GM10266 (cell line): ENCODE results near the gene EPS8L3.
"Not testable (repeated sequence)": the region's sequence is repeated elsewhere in the genome, so short reads cannot be mapped to it uniquely, and the experiment has no call there.

Experiments used
- DNase-seq: peaks from one replicate; pipeline ENCODE4 v3.0.0; 2012; ENCODE audit errors: extremely low spot score
- CTCF ChIP-seq: IDR thresholded peaks from 2 replicates; pipeline ENCODE4 v1.5.1; 2012; ENCODE audit warnings: mild to moderate bottlenecking, low read depth; ENCODE audit not compliant: control insufficient read depth, insufficient read depth; ENCODE audit errors: missing control alignments

EPS8L3 gene

DNA sequence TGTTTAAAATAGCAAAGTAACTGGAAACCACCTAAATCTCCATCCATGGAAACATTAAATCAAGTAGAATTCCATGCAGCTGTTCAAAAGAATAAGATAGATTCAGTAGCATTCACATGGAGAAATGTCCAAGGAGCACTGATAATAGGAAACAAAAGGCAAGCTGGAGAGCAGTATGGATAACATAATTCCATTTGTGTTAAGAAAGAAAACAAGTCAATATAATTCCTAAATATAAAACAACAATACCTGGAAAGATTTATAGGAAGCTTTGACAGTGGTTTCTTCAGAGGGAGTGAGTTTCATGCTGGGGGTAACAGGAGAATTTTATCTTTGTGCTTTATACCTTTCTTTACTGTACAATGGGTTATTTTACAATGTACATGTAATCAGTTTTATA, 36.6 kb upstream of the EPS8L3 start:
- no peak for TF ChIP-seq CTCF
- DNase-seq: no peak

GRCh38 chr1:109799445-109799844, 35.7 kb upstream of the EPS8L3 start:
- no peak for TF ChIP-seq CTCF
- DNase-seq: no peak

GRCh38 chr1:109797303-109797595, 33.5 kb upstream of the EPS8L3 start:
- not testable (repeated sequence) for DNase-seq

GRCh38 chr1:109796484-109797302, 33.0 kb upstream of the EPS8L3 start:
- no peak for DNase-seq
- TF ChIP-seq CTCF: no peak

- no peak for TF ChIP-seq CTCF
- no peak for DNase-seq
Measured at GRCh38 chr1:109794319-109795132, 30.8 kb upstream of the EPS8L3 start.

DNA sequence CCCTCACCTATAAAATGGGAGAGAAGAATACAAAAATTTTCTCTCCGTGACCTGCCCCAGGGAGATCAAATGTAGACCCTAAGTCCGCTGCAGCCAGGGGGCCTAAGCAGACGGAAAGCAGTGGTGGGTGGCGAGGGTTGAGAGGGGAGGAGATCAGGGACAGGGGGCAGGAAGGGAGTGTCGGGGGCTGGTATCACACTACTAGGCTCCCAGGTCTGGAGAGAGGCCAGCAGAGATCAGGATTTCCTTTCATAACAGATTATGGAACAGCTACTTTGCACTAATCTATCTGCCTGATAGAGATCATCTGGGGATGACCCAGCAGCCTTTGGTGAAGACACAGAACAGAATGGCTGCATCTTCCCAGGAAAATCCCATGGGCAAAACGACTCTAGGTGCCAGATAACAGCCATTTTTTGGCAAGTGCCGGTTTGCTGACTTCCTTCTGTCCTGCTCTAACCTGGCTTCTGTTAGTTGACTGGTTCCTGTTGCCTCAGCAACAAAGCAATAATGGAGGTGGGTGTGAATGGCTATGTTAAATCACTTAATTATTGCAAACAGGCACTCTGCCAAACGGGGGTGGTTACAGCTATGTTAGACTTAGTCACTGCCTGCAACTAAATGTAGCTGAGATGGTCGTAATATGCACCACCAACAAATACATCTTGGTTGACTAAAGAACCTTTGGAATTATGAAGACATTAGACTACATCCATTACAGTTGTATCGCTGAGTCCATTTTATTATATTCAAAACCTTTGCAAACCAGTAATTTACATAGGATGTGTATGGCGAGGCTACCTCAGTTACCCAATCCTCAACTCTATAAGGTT, 30.0 kb upstream of the EPS8L3 start:
- no peak for TF ChIP-seq CTCF
- no peak for DNase-seq

GRCh38 chr1:109793089-109793485, 29.4 kb upstream of the EPS8L3 start:
- TF ChIP-seq CTCF: no peak

More at GRCh38 chr1:109793089-109793485, 29.4 kb upstream of the EPS8L3 start:
- no peak for DNase-seq
